ENCODE data around the gene ATP5ME.

- TF ChIP-seq CTCF (IDR thresholded peaks at IDR 0.05) (no peak), POLR2A (IDR thresholded peaks at IDR 0.05) (no peak)
Measured at GRCh38 chr4:656436-657337, 17.4 kb downstream of the ATP5ME start.

Data from heart left ventricle (tissue), 13 donors.